Mammary epithelial cell (primary cell): ENCODE results near the gene SLC22A2.

Experiments used
- EZH2 ChIP-seq: IDR thresholded peaks from 2 replicates; pipeline ENCODE4 v1.6.1; 2012; ENCODE audit warnings: low read length, inconsistent platforms, borderline replicate concordance
- TF ChIP-seq, protein P1 (sequence below), 2 donors: IDR thresholded peaks in 1 of 2; conservative IDR thresholded peaks in 1 of 2; 2 replicates each; pipeline ENCODE4 v1.5.1; 2011 to 2012; ENCODE audit warnings: inconsistent platforms in 2 of 2, low read length in 2 of 2, mild to moderate bottlenecking in 2 of 2, control low read depth in 1 of 2, low read depth in 1 of 2; ENCODE audit not compliant: insufficient read depth in 1 of 2; ENCODE audit errors: extremely low read depth in 1 of 2

DNA sequence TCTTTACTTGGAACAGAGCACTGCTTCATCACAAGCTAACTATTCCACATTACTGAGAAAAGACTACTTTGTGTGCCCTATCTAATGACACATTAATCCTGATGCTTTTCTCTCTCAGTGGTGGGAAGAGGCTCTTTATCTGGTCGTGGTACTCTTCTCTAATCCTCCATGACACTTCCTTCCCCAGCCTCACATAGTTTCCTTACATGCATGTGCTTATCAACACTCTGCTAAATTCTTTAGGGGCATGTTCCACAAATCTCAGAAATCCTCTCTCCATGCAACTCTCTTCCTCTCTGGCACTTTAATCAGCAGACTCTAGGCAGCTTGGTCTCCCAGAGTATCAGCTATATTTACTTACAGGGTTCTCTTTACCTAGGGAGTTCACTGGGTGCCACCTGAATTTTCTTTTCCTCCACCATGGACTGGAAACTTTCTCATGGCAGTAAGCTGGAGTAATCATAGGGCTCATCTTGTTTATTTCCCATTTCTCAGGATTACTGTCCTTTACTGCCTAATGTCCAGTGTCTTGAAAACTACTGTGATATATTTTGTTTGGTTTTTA is 27.0 kb upstream of the SLC22A2 start:
- no peak for TF ChIP-seq EZH2
- TF ChIP-seq, protein P1, sequence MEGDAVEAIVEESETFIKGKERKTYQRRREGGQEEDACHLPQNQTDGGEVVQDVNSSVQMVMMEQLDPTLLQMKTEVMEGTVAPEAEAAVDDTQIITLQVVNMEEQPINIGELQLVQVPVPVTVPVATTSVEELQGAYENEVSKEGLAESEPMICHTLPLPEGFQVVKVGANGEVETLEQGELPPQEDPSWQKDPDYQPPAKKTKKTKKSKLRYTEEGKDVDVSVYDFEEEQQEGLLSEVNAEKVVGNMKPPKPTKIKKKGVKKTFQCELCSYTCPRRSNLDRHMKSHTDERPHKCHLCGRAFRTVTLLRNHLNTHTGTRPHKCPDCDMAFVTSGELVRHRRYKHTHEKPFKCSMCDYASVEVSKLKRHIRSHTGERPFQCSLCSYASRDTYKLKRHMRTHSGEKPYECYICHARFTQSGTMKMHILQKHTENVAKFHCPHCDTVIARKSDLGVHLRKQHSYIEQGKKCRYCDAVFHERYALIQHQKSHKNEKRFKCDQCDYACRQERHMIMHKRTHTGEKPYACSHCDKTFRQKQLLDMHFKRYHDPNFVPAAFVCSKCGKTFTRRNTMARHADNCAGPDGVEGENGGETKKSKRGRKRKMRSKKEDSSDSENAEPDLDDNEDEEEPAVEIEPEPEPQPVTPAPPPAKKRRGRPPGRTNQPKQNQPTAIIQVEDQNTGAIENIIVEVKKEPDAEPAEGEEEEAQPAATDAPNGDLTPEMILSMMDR (conservative IDR thresholded peaks at IDR 0.05 in 1 of 2, IDR thresholded peaks at IDR 0.05 in 1 of 2; ENCODE audit: extremely low read depth in 1 of 2, insufficient read depth in 1 of 2, low read depth in 1 of 2, low read length in 2 of 2), result no peak
